PFSK-1 (cell line): ENCODE results near the gene HPS5.

Experiments
- FOXP2 ChIP-seq: optimal IDR thresholded peaks from 2 replicates; pipeline ENCODE3; 2011; ENCODE audit warnings: borderline replicate concordance, control low read depth, inconsistent platforms; ENCODE audit not compliant: insufficient read depth; ENCODE audit errors: extremely low read length, extremely low read depth
- POLR2AphosphoS5 ChIP-seq: IDR thresholded peaks from 2 replicates; pipeline ENCODE4 v1.6.1; 2012; ENCODE audit warnings: low read depth, mild to moderate bottlenecking, control low read depth, low read length, moderate library complexity
- REST ChIP-seq, 2 experiments: IDR thresholded peaks; 2 replicates each; pipeline versions ENCODE4 v1.6.1 to v1.8.0; 2011 to 2012; ENCODE audit warnings: low read depth in 2 of 2, low read length in 2 of 2, control low read depth in 1 of 2, inconsistent platforms in 1 of 2, mild to moderate bottlenecking in 1 of 2, moderate library complexity in 1 of 2; ENCODE audit not compliant: insufficient read depth in 1 of 2
- SIN3A ChIP-seq: IDR thresholded peaks from 2 replicates; pipeline ENCODE4 v1.6.1; 2012; ENCODE audit warnings: mild to moderate bottlenecking, low read length, moderate library complexity, borderline replicate concordance; ENCODE audit not compliant: insufficient read depth
- TAF1 ChIP-seq: IDR thresholded peaks from 2 replicates; pipeline ENCODE4 v1.6.1; 2012; ENCODE audit warnings: low read length, control low read depth, borderline replicate concordance; ENCODE audit not compliant: insufficient read depth

The HPS5 gene

GRCh38 chr11:18330921-18331320 is 9.0 kb upstream of the HPS5 start:
- no peak for TF ChIP-seq POLR2AphosphoS5
- no peak for TF ChIP-seq TAF1
- TF ChIP-seq REST (IDR thresholded peaks at IDR 0.05; ENCODE audit: insufficient read depth in 1 of 2, low read depth in 2 of 2, low read length in 2 of 2): no peak
- TF ChIP-seq SIN3A: no peak

GRCh38 chr11:18329196-18329870 is 7.4 kb upstream of the HPS5 start:
- TF ChIP-seq REST (IDR thresholded peaks at IDR 0.05; ENCODE audit: insufficient read depth in 1 of 2, low read depth in 2 of 2, low read length in 2 of 2): no peak
- TF ChIP-seq TAF1: no peak
- no peak for TF ChIP-seq FOXP2
- TF ChIP-seq SIN3A: no peak
- no peak for TF ChIP-seq POLR2AphosphoS5

GRCh38 chr11:18324381-18324780 is 2.4 kb upstream of the HPS5 start:
- TF ChIP-seq POLR2AphosphoS5 (peak; percentile 19; the same call in 1 of the 2 replicates), REST (IDR thresholded peaks at IDR 0.05; ENCODE audit: insufficient read depth in 1 of 2, low read depth in 2 of 2, low read length in 2 of 2) (no peak), TAF1 (no peak), FOXP2 (no peak), SIN3A (no peak)

- TF ChIP-seq REST (IDR thresholded peaks at IDR 0.05; ENCODE audit: insufficient read depth in 1 of 2, low read depth in 2 of 2, low read length in 2 of 2): no peak
- TF ChIP-seq POLR2AphosphoS5: no peak
- TF ChIP-seq SIN3A: no peak
- TF ChIP-seq FOXP2: no peak
- no peak for TF ChIP-seq TAF1
Observed at GRCh38 chr11:18322818-18323570, 1.1 kb upstream of the HPS5 start.
